CD4-positive, alpha-beta T cell treated with Interleukin-15 for 1 hour (primary cell): ENCODE data around the gene OGFOD1.

Experiments
- DNase-seq: peaks from one replicate; pipeline ENCODE4 v3.0.0-alpha.2; 2020

The OGFOD1 gene

DNA sequence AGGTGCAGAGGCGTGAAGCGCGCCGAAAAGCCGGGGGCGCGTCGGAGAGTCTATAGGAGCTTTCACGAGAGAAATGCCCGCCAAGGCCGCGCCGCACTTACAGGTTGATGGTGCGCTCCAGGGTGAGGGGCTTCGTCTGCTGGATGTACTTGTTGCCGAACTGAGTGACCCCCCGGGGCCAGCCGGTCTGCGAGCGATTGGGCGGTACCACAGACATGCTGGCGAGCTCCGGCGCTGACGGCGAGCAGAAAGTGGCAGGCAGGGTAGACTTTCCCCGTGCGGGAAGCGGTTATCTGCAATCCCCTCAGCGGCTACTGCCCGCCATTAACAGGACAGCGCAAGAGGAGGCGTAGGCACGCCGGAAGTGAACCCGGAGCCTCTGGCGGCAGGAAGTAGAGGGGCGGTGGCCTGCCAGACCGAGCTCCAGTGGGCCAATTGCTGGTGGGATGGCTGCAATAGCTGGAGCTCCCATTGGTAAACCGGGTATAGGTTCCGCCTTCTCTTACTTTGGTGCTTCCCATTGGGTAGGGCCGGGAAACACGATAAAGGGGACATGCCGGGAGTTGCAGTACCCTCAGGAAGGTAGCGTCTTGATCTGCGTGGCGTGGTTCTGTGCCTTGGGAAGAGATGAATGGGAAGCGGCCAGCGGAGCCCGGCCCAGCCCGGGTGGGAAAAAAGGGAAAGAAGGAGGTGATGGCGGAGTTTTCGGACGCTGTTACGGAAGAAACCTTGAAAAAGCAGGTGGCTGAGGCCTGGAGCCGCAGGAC, at the start of gene OGFOD1, which contains the start of gene NUDT21:
Gene OGFOD1 (plus strand): TSS at position 569 of the 767 bp plus-strand sequence. CDS start 59 bp downstream, at position 628.
Gene NUDT21 (minus strand): TSS at position 347 of the 767 bp plus-strand sequence. CDS start 130 bp downstream, at position 217.
- peak; percentile 95 for DNase-seq

DNA sequence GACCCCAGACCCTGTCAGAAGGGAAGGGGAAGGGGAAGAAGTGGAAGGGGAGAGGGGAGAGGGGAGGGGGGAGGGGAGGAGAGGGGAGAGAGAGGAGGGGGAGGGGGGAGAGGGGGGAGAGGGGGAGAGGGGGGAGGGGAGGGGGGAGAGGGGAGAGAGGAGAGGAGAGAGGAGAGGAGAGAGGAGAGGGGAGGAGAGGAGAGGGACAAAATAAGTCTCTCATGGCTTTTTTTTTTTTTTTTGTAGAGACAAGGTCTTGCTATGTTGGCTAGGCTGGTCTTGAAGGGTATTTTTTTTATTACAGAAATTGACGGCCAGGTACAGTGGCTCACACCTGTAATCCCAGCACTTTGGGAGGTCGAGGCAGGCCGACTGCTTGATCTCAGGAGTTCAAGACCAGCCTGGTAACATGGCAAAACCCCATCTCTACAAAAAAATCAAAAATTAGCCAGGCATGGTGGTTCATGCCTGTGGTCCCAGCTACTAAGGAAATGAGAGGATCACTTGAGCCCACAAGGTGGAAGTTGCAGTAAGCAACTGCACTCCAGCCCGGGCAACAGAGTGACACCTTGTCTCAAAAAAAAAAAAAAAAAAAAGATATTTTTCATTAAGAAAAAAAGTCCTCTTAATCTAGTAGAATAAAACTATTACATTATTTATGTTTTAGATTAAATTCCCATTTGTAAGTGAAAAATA, 45.2 kb upstream of the OGFOD1 start:
- no peak for DNase-seq

DNA sequence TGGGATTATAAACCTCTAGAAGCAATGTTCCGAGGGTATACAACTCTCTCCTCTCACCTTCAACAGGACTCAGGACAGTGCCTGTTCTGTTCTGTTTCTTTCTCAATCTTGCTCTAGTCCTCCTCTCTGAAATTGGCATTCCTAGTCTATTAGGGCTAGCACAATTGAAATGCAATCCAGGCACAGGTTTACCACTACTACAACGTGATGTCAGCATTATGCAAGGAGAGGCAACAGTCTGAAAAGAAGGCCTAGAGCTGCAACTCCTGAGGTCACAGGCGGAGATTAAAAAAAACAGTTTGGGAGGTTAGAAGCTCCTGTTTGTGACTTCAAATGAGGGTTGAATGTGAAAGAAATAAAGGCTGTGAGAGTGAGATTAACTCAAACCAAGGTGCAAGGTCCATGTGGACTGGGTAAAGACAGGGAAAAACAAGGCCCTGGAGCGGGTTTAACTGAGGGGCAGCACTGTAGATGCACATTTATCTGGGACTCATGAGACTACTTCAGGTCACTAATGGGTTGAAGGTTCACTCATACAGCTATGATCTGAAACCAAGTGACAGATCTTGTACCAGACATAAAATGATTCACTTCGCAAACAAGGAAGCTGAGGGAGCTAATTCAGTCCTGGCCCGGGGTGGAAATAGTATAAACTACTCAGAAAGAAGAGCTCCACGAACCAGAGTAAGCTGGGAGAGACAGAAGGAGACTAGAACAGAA, 42.8 kb upstream of the OGFOD1 start:
- no peak for DNase-seq

DNA sequence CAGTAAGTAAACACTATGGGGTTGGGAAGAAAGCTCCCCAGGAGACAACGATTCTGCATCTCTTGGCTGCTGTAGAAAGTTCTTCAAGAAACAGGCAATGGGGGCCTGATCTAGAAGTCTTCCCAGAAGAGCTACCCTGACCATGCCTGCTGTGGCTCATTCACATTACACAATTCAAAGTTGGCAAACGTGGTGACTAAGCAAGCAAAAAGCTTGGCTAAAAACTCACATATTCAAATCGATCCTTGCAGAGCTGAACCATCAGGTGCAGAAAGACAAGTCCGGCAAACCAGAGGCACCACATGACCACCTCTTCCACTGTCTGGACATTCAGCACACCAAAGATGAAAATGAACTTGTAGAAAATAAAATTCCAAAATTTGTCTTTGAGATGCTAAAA, 42.2 kb upstream of the OGFOD1 start:
- no peak for DNase-seq

DNA sequence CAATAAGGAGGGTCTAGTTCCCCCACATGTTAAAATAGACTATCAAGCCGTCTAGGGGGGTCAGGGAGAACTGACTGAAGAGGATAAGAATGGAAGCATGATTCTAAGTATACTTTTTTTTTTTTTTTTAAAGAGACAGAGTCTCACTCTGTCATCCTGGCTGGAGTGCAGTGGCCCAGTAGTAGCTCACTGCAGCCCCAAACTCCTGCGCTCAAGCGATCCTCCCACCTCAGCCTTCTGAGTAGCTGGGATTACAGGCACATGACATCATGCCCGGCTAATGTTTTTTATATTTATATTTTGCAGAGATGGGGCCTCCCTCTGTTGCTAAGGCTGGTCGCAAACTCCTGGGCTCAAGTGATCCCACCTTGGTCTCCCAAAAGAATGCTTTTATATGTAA, 40.2 kb upstream of the OGFOD1 start:
- DNase-seq = no peak

DNA sequence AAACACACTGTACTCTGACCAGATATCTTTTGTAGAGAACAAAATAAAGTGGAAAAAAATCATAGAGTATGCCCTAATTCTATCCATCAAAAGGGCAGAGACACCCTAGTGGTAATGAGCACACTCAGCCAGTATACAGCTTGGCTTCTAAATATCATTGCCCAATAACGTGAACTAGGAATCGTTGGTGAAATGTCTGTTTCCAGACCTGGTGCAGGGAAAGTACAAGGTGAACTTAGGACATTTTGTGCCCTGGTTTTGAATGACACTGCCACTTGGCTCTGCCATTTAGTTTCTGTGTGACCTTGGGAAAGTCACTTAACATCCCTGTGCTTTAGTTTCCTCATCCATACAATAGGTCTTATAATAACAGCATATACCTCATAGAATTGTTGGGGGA, 39.7 kb upstream of the OGFOD1 start:
- DNase-seq = no peak

DNA sequence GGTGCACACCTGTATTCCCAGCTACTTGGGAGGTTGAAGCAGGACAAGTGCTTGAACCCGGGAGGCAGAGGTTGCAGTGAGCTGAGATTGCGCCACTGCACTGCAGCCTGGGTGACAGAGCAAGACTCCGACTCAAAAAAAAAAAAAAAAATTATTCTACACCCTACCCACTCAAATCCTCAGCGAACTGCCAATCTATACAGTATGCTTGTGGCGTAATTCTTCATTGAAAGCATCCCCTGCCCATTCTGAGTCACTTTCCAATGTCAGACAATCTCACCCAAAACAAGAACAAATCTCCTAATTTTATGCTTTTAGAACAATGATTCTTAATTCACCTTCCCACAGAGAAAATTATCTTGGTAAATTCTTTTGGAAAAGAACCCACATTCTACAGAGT, 38.0 kb upstream of the OGFOD1 start:
- DNase-seq = no peak

DNA sequence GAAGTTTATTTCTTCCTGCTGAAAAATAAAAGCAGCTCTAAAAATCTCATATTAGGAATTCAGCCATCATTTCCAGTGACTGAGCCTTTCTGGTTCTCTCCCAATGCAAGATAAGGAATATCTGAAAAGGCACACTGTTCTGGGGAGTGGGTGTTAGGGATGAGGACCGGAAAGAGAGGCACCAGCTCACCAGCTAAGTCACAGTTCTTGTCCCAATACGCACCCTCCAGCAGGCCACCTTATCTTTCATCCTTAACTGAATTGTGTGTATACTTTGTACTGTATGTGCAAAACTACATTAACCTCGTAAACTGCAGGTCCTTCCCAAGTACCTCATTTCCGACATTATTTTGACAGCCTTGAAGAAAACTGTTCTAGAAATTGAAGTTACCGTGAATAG, 37.0 kb upstream of the OGFOD1 start:
- DNase-seq = no peak

DNA sequence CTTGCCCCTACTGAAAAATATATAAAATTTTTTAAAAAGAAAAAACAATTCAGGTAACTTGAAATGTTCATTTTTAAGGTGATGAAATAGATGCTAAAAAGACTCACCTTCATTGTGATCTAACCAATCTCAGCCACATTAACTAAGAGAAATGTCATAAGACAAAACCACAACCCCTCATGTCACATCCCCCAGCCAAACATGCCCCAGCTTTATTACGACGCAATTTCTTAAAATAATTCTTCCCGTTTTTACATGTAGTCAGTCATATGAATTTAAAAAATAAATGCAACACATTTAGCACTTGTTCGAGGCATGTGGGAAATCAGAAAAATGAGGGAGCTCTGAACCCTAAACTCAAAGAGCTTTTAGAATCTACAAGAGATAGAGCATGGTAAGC, 35.5 kb upstream of the OGFOD1 start:
- no peak for DNase-seq

DNA sequence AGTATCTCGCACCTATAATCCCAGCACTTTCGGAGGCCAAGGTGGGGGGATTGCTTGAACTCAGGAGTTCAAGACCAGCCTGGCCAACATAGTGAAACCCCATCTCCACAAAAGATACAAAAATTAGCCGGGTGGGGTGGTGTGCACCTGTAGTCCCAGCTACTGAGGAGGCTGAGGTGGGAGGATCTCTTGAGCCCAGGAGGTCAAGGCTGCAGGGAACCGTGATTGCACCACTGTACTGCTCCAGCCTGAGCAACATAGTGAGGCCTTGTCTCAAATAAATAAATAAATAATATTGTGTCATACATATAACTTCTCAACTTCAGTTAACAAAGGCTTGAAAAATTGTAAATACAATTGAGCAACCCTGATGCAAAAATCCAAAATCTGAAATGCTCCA, 34.2 kb upstream of the OGFOD1 start:
- no peak for DNase-seq

DNA sequence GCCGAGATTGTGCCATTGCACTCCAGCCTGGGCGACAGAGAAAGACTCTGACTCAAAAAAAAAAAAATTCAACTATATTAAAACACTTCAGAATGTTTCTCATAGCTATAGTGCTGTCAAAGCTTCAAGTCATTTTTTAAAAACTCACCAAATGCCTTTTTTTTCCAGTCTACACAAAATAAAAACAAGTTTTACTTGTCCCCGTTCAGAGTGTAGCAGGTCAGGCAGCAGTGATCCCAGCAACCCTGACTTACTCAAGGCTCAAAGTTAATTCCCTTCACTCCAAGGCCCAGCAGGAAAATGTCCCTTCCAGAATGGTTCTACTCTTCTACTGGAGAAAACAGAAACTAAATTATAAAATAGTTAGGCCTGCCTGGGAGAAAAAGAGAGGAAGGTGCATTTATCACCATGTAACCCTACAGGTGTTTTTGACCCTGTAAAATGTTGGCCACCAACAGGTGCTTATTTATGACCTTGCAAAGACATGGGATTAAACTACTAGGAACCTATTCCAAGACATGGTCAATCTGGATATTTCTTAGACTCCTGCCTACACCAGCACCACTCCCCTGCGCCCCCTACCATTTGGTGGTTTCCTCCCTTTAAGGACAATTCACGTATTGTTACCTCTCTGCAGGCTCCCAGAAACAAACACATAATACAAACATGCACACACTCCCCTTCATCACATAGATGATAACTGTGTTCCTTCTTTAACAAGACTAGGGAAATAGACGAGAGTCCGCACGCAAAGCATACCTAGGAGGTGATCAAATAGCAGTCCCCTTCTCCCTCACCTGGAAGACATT, 31.4 kb upstream of the OGFOD1 start:
- DNase-seq = no peak

DNA sequence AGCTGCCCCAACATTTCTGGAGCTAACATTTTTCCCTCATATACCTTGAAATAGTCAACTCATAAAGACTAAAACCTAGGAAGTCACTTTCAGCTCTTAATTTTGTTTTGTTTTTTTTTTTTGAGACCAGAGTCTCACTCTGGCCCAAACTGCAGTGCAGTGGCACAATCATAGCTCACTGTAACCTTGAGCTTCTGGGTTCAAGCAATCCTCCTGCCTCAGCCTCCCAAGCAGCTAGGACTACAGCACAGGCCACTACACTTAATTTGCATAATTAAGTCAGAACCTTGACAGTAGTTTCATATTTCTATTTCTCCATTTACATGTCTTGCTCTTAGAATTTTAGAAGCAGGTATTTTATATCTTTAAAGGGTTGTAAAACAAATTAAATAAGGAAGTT, 30.7 kb upstream of the OGFOD1 start:
- no peak for DNase-seq

DNA sequence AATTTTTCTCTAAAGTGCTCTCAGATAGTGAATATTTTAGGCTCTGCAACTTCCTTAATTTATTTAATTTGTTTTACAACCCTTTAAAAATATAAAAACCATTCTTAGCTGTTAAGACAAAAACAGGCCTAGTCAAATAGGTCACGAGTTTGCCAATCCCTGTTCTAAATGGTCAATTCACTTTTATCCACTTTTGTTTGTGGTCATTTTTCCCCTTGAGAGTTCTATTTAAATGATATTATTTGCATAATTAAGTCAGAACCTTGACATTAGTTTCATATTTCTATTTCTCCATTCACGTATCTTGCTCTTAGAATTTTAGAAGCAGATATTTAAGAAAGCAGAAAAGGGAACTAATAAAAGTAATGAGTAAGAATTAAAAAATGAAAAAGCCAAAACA, 30.0 kb upstream of the OGFOD1 start:
- no peak for DNase-seq

DNA sequence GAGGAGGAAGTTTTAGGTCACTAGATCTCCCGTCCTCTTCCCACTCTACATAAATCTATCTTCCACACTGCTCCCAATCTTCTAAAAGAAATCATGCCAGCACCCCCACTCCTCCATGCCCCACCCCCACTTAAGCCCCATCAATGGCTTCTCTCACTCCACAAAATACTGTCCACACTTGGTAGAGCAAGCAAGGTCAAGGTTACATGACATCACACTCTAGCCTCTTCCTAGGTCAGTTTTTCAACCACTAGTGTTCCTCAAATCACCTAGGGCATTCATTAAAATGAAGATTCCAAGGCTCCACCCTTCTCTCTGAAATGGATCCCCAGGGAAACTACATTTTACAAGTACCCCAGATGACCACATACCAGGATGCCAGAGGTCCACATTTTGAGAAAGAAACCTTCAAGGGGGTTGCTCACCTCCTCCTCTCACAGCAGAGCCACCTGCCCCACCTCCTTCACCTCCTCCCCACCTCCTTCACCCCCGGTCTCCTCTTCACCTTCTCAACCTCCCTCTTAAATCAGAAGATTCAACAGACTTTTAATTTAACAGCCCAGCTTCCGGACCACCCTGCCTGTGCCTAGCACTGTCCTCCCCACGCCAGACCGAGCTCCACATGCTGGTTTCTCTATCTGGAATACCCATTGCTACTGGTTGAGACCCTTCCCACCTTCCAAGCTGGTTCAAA, 29.2 kb upstream of the OGFOD1 start:
- DNase-seq = no peak

DNA sequence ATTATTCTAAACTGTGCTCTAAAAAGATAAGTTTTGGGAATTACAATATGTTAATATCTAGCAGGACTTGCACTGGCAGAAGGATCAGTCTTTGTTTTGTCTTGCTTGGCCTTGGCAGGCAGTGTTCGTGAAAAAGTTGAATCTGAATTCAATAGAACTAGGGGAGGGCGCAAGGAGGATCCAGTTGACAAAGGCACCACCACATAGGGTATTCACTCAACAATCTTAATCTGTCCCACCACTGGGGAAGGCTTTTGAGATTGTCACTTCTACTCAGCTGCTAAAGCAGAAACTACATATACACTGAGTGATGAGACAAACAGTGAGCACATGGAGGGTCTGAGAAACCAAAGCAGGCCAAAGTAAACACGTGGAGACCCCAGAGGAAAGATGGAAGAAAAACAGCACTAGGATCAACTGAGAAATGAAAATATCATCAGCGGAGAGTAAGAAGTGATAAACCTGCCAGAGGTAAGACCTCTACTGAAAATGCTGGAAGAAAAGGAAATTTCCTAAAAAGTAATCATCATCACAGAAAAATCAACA, 28.4 kb upstream of the OGFOD1 start:
- DNase-seq = no peak

DNA sequence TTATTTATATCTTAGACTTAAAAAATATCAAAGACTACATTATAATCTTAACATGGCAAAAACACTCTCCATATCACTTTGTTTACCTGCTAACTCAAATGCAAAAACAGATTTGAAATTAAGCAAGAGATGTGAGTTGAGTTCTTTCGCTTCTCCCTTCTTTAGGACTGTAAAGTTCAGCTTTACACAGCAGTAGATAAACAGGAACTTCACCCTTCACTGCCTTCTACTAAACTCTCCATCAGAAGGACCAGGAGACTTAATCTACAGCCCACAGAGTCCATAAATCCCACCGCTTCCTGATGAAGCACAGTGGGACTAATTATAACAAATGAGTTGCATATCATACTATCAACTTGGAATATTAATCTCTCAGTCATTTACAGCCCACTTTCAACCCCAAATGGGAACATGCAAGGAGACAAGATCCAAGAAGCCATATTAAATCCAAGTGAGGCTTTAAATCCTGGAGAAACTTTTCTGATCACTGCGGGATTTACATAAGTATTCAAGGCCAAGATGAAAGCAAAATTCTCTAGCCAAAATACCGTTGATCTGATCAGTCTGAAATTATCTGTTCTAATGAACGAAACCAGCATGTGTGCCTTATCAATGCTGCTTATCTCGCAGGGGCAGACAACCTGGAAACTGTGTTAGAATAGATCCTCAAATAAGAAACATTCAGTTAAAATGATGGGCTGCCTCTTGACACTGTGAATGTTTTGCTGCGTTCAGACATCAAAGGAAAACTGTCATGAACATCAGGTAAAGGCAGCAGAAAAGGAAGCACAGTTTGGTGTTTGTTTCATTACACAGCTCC, 27.6 kb upstream of the OGFOD1 start:
- DNase-seq = no peak

DNA sequence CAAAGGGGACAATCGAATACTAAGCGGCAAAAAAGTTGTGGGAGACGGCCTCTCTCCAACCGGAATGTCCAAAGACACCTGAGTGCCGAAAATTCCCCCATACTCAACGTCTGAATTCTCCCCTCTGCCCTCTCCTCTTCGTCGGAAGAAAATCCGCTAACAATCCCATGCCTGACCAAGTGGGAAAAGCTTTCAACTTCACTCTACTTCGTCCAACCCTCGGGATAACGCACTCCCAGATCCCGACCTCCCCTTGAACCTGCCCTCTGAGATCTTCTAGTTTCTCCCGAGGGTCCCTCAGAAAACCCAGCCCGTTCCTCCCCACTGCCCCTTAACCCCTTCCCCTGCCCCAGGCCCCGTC, 27.0 kb upstream of the OGFOD1 start:
- no peak for DNase-seq

DNA sequence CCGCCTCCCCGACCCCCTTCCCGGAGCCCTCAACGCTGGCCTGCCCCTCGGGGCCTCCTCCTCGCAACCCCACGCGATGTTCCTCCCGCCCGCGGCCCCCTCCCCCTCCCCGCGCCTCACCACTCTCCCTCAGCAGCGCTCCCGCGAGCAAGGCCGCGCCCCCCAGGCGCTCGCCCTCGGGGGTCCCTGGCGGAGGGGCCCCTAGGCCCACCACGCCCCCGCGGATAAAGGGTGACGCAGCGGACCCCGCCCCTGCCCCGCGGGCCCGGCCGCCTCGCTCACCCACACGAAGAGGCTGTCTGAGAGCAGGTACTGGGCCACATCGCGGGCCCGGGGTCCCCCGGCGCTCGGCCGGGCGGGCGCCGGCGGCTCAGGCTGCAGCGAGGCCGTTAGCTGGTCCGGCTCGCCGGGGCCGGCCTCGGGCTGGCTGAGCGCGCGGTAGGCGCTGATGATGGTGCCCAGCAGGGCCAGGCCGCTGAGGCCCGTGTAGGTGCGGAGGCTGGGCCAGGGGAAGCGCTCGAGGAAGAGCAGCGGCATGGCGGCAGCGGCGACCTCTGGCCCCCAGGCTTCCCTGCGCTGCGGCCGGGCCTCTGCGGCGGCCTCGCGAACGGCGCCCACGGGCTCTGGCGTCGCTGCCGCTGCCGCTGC, 26.4 kb upstream of the OGFOD1 start:
- DNase-seq = no peak

DNA sequence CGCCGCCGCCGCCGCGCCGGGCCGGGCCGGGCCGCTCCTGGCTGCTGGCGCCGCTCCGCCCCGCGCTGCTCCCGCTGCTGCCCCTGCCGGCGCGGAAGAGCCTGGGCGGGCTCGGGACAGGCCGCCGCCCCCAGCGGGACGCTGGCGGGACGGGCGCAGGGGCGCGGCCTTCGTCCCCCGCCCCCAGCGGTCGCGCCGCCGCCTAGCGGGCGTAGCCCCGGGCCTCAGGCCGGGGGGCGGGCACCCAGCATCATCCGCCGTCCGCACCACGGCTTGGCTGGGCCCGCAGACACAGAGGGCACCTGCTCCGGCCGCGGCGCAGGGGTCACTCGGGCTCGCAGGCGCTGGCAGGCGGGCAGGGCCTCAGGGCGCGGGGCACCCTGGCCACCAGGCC, 25.9 kb upstream of the OGFOD1 start, which contains the start of gene AMFR:
Gene AMFR (minus strand): TSS at position 107 of the 394 bp plus-strand sequence. CDS start 218 bp downstream, outside the sequence.
- peak; percentile 78 for DNase-seq

DNA sequence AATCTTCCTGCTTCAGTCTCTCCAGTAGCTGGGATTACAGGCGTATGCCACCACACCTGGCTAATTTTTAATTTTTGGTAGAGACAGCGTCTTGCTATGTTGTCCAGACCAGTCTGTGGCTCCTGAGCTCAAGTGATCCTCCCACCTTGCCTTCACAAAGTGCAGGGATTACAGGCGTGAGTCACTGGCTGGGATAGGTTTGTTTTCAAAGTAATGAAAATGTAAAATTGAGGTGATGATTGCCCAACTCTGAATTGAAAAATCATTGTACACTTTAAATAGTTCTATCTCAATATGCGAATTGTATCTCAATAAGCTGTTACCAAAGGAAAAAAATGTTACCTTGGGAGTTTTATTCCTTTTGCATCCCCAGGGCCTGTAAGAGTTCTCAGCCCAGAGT, 24.8 kb upstream of the OGFOD1 start:
- no peak for DNase-seq
